Stimulated activated CD8-positive, alpha-beta memory T cell treated with anti-CD3 and anti-CD28 coated beads, Interleukin-7, amount 100 ng/mL, for 24 hours (primary cell): Measurements from ENCODE around the gene INPP5A.
"Not testable (repeated sequence)": the region's sequence is repeated elsewhere in the genome, so short reads cannot be mapped to it uniquely, and the experiment has no call there.

Source experiments
- DNase-seq: peaks from one replicate; pipeline ENCODE4 v3.0.0-alpha.2; 2020; ENCODE audit warnings: low read depth

INPP5A gene

GRCh38 chr10:132678436-132679216, 141.0 kb downstream of the INPP5A start:
- DNase-seq = no peak

- DNase-seq = no peak
Observed at GRCh38 chr10:132679217-132679595, 141.6 kb downstream of the INPP5A start.

- DNase-seq = no peak
Observed at GRCh38 chr10:132679640-132680039, 142.1 kb downstream of the INPP5A start.

- DNase-seq = not testable (repeated sequence)
Observed at GRCh38 chr10:132680741-132681140, 143.2 kb downstream of the INPP5A start.

- no peak for DNase-seq
Observed at GRCh38 chr10:132681858-132682755, 144.5 kb downstream of the INPP5A start.

- DNase-seq = no peak
Observed at GRCh38 chr10:132684164-132684891, 146.7 kb downstream of the INPP5A start.

- DNase-seq = no peak
Observed at GRCh38 chr10:132685101-132685891, 147.7 kb downstream of the INPP5A start.

- DNase-seq = no peak
Observed at GRCh38 chr10:132685921-132686680, 148.5 kb downstream of the INPP5A start.

GRCh38 chr10:132687181-132687892, 149.8 kb downstream of the INPP5A start:
- no peak for DNase-seq

- DNase-seq = no peak
Observed at GRCh38 chr10:132687893-132688579, 150.4 kb downstream of the INPP5A start.

- no peak for DNase-seq
Observed at GRCh38 chr10:132688580-132689420, 151.2 kb downstream of the INPP5A start.

GRCh38 chr10:132689721-132690360, 152.3 kb downstream of the INPP5A start:
- DNase-seq = no peak

- no peak for DNase-seq
Observed at GRCh38 chr10:132690401-132690800, 152.8 kb downstream of the INPP5A start.

- no peak for DNase-seq
Observed at GRCh38 chr10:132690821-132691610, 153.4 kb downstream of the INPP5A start.

GRCh38 chr10:132691711-132692153, 154.1 kb downstream of the INPP5A start:
- no peak for DNase-seq

GRCh38 chr10:132692311-132692710, 154.7 kb downstream of the INPP5A start:
- DNase-seq = no peak

- no peak for DNase-seq
Observed at GRCh38 chr10:132693676-132694075, 156.1 kb downstream of the INPP5A start.
